Calu3 (cell line): Measurements from ENCODE around the gene PLEKHA7. TPM values are rescaled to one million over a fixed set of nuclear protein-coding genes. Genes with fewer than 3 reads are reported as not detected.

Experiments used
- BruUV-seq: library from RNA; stranded (reverse); fragments of 400-500 nt; replicated peaks from 2 replicates; lab custom pipeline; 2021; lab: Mats Ljungman, UMichigan
- CTCF ChIA-PET: fragments of 300-600 bp; sonication (Branson Sonifier 250); formaldehyde crosslinking; loops from one replicate; lab custom pipeline; 2022; ENCODE audit warnings: antibody characterized with exemption; lab: Charles Lee
- DNase-seq: peaks from one replicate; pipeline ENCODE4 v3.0.0; 2022
- H3K27ac Mint-ChIP-seq: one replicate; pipeline ENCODE4 v1.8.0; 2022; ENCODE audit warnings: mixed read lengths; ENCODE audit not compliant: unreplicated experiment
- H3K27me3 Mint-ChIP-seq: one replicate; pipeline ENCODE4 v1.8.0; 2022; ENCODE audit warnings: mixed read lengths; ENCODE audit not compliant: unreplicated experiment
- H3K36me3 Mint-ChIP-seq: one replicate; pipeline ENCODE4 v1.8.0; 2022; ENCODE audit warnings: mild to moderate bottlenecking, moderate library complexity, mixed read lengths; ENCODE audit not compliant: insufficient read depth, unreplicated experiment
- H3K4me1 Mint-ChIP-seq: one replicate; pipeline ENCODE4 v1.8.0; 2022; ENCODE audit warnings: mild to moderate bottlenecking, low read depth, mixed read lengths; ENCODE audit not compliant: unreplicated experiment
- H3K4me3 Mint-ChIP-seq: one replicate; pipeline ENCODE4 v1.8.0; 2022; ENCODE audit warnings: mild to moderate bottlenecking, low read depth, moderate library complexity, mixed read lengths; ENCODE audit not compliant: unreplicated experiment
- H3K9me3 Mint-ChIP-seq: one replicate; pipeline ENCODE4 v1.8.0; 2022; ENCODE audit warnings: low read depth, mixed read lengths; ENCODE audit not compliant: unreplicated experiment
- intact Hi-C: fragments of 100-400 bp; cut with micrococcal nuclease; formaldehyde crosslinking; loops from one replicate; pipeline ENCODE4 v1.10.0; 2022; ENCODE audit not compliant: unreplicated experiment
- total RNA-seq: library from RNA; stranded (reverse); gene quantifications from 2 replicates; pipeline ENCODE4 v1.2.3, GENCODE V29; 2022
- TF ChIP-seq, protein P1 (sequence below): fragments of 200-600 bp; IDR thresholded peaks from one replicate; pipeline ENCODE4 v1.8.0; 2022; ENCODE audit warnings: antibody characterized with exemption; ENCODE audit not compliant: unreplicated experiment

PLEKHA7 gene
- total RNA-seq, 1 experiment from 2014 or later: 138 TPM

DNA sequence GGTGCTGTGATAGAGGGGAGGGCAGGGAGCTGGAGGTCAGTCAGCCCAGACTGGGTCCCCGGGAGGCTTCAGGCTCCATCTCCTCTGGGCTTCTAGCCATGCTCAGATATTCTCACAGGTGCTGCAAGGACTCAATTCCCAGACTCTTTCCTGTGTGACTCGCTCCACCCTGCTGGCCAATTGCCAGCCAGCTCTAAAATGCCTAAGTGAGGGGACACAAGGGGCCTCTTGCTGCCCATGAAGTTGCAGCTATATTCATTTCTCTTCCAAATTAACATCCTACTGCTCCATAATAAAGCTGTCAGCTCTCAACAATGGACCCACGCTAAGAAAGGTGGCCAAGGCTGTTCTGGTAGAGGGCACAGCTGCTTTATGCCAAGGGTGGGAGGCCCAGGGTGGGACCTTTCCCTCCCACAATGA is 101.5 kb downstream of the PLEKHA7 start:
- Mint-ChIP-seq H3K4me1 (peaks cover 71% of the 10 kb centered on the region), H3K36me3 (peaks cover 40% of the 10 kb centered on the region), H3K9me3 (no peaks in the 10 kb centered on the region), H3K4me3 (no peak overlapping the region), H3K27ac (no peak overlapping the region), H3K27me3 (no peaks in the 10 kb centered on the region)
- intact Hi-C loops: no loop called here
- DNase-seq: peak; percentile 31
- BruUV-seq: no TSS peak
- CTCF ChIA-PET: interaction anchor here (2.7 kb wide), 1 partner anchor 10 kb away, joined by 9 read pairs; no protein-coding TSS in a partner anchor
- TF ChIP-seq, protein P1, sequence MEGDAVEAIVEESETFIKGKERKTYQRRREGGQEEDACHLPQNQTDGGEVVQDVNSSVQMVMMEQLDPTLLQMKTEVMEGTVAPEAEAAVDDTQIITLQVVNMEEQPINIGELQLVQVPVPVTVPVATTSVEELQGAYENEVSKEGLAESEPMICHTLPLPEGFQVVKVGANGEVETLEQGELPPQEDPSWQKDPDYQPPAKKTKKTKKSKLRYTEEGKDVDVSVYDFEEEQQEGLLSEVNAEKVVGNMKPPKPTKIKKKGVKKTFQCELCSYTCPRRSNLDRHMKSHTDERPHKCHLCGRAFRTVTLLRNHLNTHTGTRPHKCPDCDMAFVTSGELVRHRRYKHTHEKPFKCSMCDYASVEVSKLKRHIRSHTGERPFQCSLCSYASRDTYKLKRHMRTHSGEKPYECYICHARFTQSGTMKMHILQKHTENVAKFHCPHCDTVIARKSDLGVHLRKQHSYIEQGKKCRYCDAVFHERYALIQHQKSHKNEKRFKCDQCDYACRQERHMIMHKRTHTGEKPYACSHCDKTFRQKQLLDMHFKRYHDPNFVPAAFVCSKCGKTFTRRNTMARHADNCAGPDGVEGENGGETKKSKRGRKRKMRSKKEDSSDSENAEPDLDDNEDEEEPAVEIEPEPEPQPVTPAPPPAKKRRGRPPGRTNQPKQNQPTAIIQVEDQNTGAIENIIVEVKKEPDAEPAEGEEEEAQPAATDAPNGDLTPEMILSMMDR: no peak

- no TSS peak for BruUV-seq
- no peaks in the 10 kb centered on the region for H3K27me3 Mint-ChIP-seq
- H3K9me3 Mint-ChIP-seq: no peaks in the 10 kb centered on the region
- H3K27ac Mint-ChIP-seq: no peak overlapping the region
- TF ChIP-seq, protein P1: no peak
- H3K4me1 Mint-ChIP-seq: peaks cover 61% of the 10 kb centered on the region
- no peak for DNase-seq
- intact Hi-C loops: no loop called here
- CTCF ChIA-PET: interaction anchor here (0.6 to 2.7 kb wide), 2 partner anchors 9 to 91 kb away, joined by 3 to 9 read pairs; no protein-coding TSS in a partner anchor
- peaks cover 30% of the 10 kb centered on the region for H3K36me3 Mint-ChIP-seq
- no peak overlapping the region for H3K4me3 Mint-ChIP-seq
These were observed 102.6 kb downstream of the PLEKHA7 start for GRCh38 chr11:16911658-16912057.

- no peak overlapping the region for H3K27ac Mint-ChIP-seq
- no peak for DNase-seq
- intact Hi-C loops: no loop called here
- BruUV-seq: no TSS peak
- H3K4me1 Mint-ChIP-seq: peaks cover 56% of the 10 kb centered on the region
- H3K4me3 Mint-ChIP-seq: no peak overlapping the region
- TF ChIP-seq, protein P1: no peak
- peaks cover 26% of the 10 kb centered on the region for H3K36me3 Mint-ChIP-seq
- H3K9me3 Mint-ChIP-seq: no peaks in the 10 kb centered on the region
- no peaks in the 10 kb centered on the region for H3K27me3 Mint-ChIP-seq
- CTCF ChIA-PET: interaction anchor here (2.7 kb wide), 1 partner anchor 9 kb away, joined by 9 read pairs; no protein-coding TSS in a partner anchor
These were observed 103.0 kb downstream of the PLEKHA7 start for GRCh38 chr11:16911186-16911585.

DNA sequence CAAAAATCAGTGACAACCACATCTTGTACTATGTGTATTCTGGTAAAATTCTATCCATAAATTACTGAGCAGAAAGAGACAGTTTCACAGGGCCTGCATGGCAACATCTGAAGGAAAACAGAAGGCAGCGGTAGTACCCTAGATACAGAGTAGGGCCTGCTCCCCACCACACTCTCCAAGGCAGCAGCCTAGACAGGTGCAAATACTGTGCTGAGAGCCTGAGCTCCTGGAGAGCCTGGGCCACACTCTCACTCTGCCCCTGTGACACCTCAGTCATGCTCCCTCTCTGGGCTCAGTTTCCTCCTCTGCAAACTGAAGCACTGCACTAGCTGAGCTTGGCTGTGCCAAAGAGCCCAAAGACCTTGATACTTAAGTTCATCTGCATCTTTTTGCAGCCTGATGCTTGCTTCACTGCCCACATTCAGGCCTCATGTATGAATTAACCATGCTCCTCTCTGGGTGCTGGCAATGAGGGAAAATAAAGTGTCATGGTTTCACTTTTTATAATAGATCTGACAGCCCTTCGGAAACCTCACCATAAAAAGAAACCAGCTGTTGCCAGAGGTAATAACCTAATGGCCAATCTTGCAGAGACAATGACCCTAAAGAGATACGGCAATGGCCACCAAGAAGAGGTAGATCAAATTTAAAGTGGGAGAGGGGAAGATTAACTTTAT is 104.7 kb downstream of the PLEKHA7 start:
- Mint-ChIP-seq H3K4me1 (peaks cover 55% of the 10 kb centered on the region), H3K9me3 (no peaks in the 10 kb centered on the region), H3K27ac (no peak overlapping the region), H3K4me3 (no peak overlapping the region), H3K27me3 (no peaks in the 10 kb centered on the region), H3K36me3 (peaks cover 27% of the 10 kb centered on the region)
- intact Hi-C loops: no loop called here
- TF ChIP-seq, protein P1: no peak
- DNase-seq: no peak
- CTCF ChIA-PET: no interaction called here
- no TSS peak for BruUV-seq
